Stimulated activated CD8-positive, alpha-beta memory T cell treated with anti-CD3 and anti-CD28 coated beads, Interleukin-2, amount 100 ng/mL, for 48 hours (primary cell): ENCODE data around the gene PRF1.
"Not testable (repeated sequence)": the region's sequence is repeated elsewhere in the genome, so short reads cannot be mapped to it uniquely, and the experiment has no call there.

ENCODE experiments used
- DNase-seq, 2 donors: peaks; one replicate each; pipeline ENCODE4 v3.0.0-alpha.2; 2020; ENCODE audit warnings: low read depth in 2 of 2

PRF1 gene

GRCh38 chr10:70593513-70593890 lies 9.0 kb downstream of the PRF1 start:
- DNase-seq, result no peak

- DNase-seq, result no peak
Observed at GRCh38 chr10:70592746-70593512, 9.6 kb downstream of the PRF1 start.

GRCh38 chr10:70592186-70592735 lies 10.3 kb downstream of the PRF1 start:
- no peak for DNase-seq

GRCh38 chr10:70590655-70591416 lies 11.7 kb downstream of the PRF1 start:
- DNase-seq, result no peak

- DNase-seq, result no peak
Observed at GRCh38 chr10:70589762-70590654, 12.5 kb downstream of the PRF1 start.

- DNase-seq, result no peak
Observed at GRCh38 chr10:70588859-70589570, 13.5 kb downstream of the PRF1 start.

- DNase-seq, result no peak
Observed at GRCh38 chr10:70588255-70588654, 14.3 kb downstream of the PRF1 start.

GRCh38 chr10:70587045-70587658 lies 15.4 kb downstream of the PRF1 start:
- no peak for DNase-seq

- no peak for DNase-seq
Observed at GRCh38 chr10:70586348-70586930, 16.1 kb downstream of the PRF1 start.

- DNase-seq, result no peak
Observed at GRCh38 chr10:70585578-70586169, 16.9 kb downstream of the PRF1 start.

GRCh38 chr10:70584909-70585544 lies 17.5 kb downstream of the PRF1 start:
- no peak for DNase-seq

GRCh38 chr10:70584366-70584765 lies 18.2 kb downstream of the PRF1 start:
- no peak for DNase-seq

- no peak for DNase-seq
Observed at GRCh38 chr10:70583669-70584037, 18.9 kb downstream of the PRF1 start.

- DNase-seq, result no peak
Observed at GRCh38 chr10:70582793-70583668, 19.5 kb downstream of the PRF1 start.

- DNase-seq, result not testable (repeated sequence)
Observed at GRCh38 chr10:70581176-70581575, 21.4 kb downstream of the PRF1 start.

- DNase-seq, result no peak
Observed at GRCh38 chr10:70579234-70580002, 23.1 kb downstream of the PRF1 start.

GRCh38 chr10:70578371-70578947 lies 24.1 kb downstream of the PRF1 start:
- peak in 1 of 2 donors; percentile 66 for DNase-seq
